ENCODE data around the gene ZBTB37. TPM values are rescaled to one million over a fixed set of nuclear protein-coding genes. Genes with fewer than 3 reads are reported as not detected.

ZBTB37 gene
- total and polyA plus RNA-seq, 9 of the 15 experiments (the other 6 are each of a cell fraction or from before 2014, with no cell fraction given): 1.3 to 13.9 (median 5.4) TPM

DNA sequence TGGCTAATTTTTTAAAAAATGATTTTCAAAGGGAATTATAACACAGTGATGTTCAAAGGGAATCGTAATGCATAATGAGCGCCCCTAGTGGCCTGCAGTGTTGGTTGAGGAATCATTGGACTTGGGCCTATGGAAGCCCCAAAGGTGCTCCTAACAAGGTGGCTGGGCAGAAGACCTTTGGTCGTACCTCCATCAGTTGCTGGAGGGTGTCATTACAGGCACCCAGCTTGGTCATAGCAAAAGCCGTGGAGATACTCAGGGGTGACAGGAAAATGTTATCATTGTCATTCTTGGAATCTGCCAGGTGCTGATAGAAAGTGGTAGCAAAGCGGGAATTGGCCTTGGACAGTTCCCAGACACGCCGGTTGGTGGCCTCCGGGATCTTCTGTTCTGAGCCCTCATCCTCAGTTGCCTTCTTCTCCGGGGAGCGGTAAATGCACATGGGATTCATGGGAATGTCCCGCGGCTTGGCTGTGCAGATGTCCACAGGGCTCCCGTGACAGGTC lies 46.2 kb downstream of the ZBTB37 start (continued):
- TF ChIP-seq, protein P1, sequence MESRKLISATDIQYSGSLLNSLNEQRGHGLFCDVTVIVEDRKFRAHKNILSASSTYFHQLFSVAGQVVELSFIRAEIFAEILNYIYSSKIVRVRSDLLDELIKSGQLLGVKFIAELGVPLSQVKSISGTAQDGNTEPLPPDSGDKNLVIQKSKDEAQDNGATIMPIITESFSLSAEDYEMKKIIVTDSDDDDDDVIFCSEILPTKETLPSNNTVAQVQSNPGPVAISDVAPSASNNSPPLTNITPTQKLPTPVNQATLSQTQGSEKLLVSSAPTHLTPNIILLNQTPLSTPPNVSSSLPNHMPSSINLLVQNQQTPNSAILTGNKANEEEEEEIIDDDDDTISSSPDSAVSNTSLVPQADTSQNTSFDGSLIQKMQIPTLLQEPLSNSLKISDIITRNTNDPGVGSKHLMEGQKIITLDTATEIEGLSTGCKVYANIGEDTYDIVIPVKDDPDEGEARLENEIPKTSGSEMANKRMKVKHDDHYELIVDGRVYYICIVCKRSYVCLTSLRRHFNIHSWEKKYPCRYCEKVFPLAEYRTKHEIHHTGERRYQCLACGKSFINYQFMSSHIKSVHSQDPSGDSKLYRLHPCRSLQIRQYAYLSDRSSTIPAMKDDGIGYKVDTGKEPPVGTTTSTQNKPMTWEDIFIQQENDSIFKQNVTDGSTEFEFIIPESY (CRISPR knock-in tag; IDR thresholded peaks at IDR 0.05): 0 out of 2 replicates have a peak, but pooled peaks have one; percentile 19
- no peak for TF ChIP-seq ILF3 (IDR thresholded peaks at IDR 0.05; ENCODE audit: borderline replicate concordance)
- no peak for TF ChIP-seq OTX1 (CRISPR knock-in tag; IDR thresholded peaks at IDR 0.05)
- no peak for TF ChIP-seq ETV1 (tag; conservative IDR thresholded peaks at IDR 0.05; ENCODE audit: low read depth)
- peak in 1 of 2 experiments; percentile 41; a peak in 1 of 4 replicates for TF ChIP-seq TBL1XR1 (IDR thresholded peaks at IDR 0.05; ENCODE audit: low read length in 2 of 2)
- TF ChIP-seq, protein P2, sequence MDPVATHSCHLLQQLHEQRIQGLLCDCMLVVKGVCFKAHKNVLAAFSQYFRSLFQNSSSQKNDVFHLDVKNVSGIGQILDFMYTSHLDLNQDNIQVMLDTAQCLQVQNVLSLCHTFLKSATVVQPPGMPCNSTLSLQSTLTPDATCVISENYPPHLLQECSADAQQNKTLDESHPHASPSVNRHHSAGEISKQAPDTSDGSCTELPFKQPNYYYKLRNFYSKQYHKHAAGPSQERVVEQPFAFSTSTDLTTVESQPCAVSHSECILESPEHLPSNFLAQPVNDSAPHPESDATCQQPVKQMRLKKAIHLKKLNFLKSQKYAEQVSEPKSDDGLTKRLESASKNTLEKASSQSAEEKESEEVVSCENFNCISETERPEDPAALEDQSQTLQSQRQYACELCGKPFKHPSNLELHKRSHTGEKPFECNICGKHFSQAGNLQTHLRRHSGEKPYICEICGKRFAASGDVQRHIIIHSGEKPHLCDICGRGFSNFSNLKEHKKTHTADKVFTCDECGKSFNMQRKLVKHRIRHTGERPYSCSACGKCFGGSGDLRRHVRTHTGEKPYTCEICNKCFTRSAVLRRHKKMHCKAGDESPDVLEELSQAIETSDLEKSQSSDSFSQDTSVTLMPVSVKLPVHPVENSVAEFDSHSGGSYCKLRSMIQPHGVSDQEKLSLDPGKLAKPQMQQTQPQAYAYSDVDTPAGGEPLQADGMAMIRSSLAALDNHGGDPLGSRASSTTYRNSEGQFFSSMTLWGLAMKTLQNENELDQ (CRISPR knock-in tag; IDR thresholded peaks at IDR 0.05; ENCODE audit: borderline replicate concordance): no peak
- TF ChIP-seq, protein P3, sequence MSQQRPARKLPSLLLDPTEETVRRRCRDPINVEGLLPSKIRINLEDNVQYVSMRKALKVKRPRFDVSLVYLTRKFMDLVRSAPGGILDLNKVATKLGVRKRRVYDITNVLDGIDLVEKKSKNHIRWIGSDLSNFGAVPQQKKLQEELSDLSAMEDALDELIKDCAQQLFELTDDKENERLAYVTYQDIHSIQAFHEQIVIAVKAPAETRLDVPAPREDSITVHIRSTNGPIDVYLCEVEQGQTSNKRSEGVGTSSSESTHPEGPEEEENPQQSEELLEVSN (IDR thresholded peaks at IDR 0.05; ENCODE audit: borderline replicate concordance in 1 of 2, extremely low read depth in 1 of 2, insufficient read depth in 1 of 2, insufficient read length in 1 of 2, low read depth in 1 of 2, low read length in 1 of 2, poor library complexity in 1 of 2, severe bottlenecking in 1 of 2): peak in 1 of 2 experiments; percentile 19
- no peak for TF ChIP-seq GABPB2 (CRISPR knock-in tag; conservative IDR thresholded peaks at IDR 0.05)
- TF ChIP-seq HMG20B (CRISPR knock-in tag; IDR thresholded peaks at IDR 0.05): no peak
- TF ChIP-seq ESRRA (IDR thresholded peaks at IDR 0.05; ENCODE audit: borderline replicate concordance, low read depth): no peak
- TF ChIP-seq ARNT (IDR thresholded peaks at IDR 0.05): no peak
- TF ChIP-seq, protein P4, sequence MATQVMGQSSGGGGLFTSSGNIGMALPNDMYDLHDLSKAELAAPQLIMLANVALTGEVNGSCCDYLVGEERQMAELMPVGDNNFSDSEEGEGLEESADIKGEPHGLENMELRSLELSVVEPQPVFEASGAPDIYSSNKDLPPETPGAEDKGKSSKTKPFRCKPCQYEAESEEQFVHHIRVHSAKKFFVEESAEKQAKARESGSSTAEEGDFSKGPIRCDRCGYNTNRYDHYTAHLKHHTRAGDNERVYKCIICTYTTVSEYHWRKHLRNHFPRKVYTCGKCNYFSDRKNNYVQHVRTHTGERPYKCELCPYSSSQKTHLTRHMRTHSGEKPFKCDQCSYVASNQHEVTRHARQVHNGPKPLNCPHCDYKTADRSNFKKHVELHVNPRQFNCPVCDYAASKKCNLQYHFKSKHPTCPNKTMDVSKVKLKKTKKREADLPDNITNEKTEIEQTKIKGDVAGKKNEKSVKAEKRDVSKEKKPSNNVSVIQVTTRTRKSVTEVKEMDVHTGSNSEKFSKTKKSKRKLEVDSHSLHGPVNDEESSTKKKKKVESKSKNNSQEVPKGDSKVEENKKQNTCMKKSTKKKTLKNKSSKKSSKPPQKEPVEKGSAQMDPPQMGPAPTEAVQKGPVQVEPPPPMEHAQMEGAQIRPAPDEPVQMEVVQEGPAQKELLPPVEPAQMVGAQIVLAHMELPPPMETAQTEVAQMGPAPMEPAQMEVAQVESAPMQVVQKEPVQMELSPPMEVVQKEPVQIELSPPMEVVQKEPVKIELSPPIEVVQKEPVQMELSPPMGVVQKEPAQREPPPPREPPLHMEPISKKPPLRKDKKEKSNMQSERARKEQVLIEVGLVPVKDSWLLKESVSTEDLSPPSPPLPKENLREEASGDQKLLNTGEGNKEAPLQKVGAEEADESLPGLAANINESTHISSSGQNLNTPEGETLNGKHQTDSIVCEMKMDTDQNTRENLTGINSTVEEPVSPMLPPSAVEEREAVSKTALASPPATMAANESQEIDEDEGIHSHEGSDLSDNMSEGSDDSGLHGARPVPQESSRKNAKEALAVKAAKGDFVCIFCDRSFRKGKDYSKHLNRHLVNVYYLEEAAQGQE (IDR thresholded peaks at IDR 0.05; ENCODE audit: borderline replicate concordance): peak; percentile 37; the same call in 1 of the 2 replicates
- TF ChIP-seq, protein P4 (CRISPR knock-in tag; IDR thresholded peaks at IDR 0.05; ENCODE audit: low read depth): no peak

All from K562 (cell line).